NCI-H69 (cell line): Measurements from ENCODE around the gene CA5B.
A peak's percentile ranks its signal among the peaks of the same experiment; 100 is the strongest.
"Not testable (repeated sequence)": the region's sequence is repeated elsewhere in the genome, so short reads cannot be mapped to it uniquely, and the experiment has no call there.

Experiments used
- DNase-seq: peaks from one replicate; lab custom pipeline; 2025; lab: John Stamatoyannopoulos, UW

The CA5B gene

GRCh38 chrX:15814771-15815365 lies 76.8 kb downstream of the CA5B start:
- DNase-seq, result no peak

- peak; percentile 2 for DNase-seq
These were observed 77.8 kb downstream of the CA5B start for GRCh38 chrX:15815779-15816437.

- no peak for DNase-seq
These were observed 78.4 kb downstream of the CA5B start for GRCh38 chrX:15816438-15816809.

GRCh38 chrX:15816886-15817285 lies 78.8 kb downstream of the CA5B start:
- DNase-seq, result no peak

- no peak for DNase-seq
These were observed 82.3 kb downstream of the CA5B start for GRCh38 chrX:15820106-15821073.

GRCh38 chrX:15822922-15823321 lies 84.9 kb downstream of the CA5B start:
- no peak for DNase-seq

- DNase-seq, result no peak
These were observed 87.9 kb downstream of the CA5B start for GRCh38 chrX:15825936-15826335.

GRCh38 chrX:15829217-15829616 lies 91.1 kb downstream of the CA5B start:
- no peak for DNase-seq

GRCh38 chrX:15831347-15831746 lies 93.3 kb downstream of the CA5B start:
- DNase-seq, result not testable (repeated sequence)

GRCh38 chrX:15834053-15834452 lies 96.0 kb downstream of the CA5B start:
- no peak for DNase-seq

- no peak for DNase-seq
These were observed 96.9 kb downstream of the CA5B start for GRCh38 chrX:15834827-15835595.
